VCaP (cell line): ENCODE data around the gene RAN.
"Not testable (repeated sequence)": the region's sequence is repeated elsewhere in the genome, so short reads cannot be mapped to it uniquely, and the experiment has no call there.

Source experiments
- H3K27ac ChIP-seq: fragments of 450-650 bp; 2 replicates; pipeline ENCODE4 v1.5.1; 2017
- CTCF ChIP-seq: fragments of 450-650 bp; conservative IDR thresholded peaks from 2 replicates; pipeline ENCODE4 v1.5.1; 2017; ENCODE audit warnings: mild to moderate bottlenecking, moderate library complexity

The RAN gene

DNA sequence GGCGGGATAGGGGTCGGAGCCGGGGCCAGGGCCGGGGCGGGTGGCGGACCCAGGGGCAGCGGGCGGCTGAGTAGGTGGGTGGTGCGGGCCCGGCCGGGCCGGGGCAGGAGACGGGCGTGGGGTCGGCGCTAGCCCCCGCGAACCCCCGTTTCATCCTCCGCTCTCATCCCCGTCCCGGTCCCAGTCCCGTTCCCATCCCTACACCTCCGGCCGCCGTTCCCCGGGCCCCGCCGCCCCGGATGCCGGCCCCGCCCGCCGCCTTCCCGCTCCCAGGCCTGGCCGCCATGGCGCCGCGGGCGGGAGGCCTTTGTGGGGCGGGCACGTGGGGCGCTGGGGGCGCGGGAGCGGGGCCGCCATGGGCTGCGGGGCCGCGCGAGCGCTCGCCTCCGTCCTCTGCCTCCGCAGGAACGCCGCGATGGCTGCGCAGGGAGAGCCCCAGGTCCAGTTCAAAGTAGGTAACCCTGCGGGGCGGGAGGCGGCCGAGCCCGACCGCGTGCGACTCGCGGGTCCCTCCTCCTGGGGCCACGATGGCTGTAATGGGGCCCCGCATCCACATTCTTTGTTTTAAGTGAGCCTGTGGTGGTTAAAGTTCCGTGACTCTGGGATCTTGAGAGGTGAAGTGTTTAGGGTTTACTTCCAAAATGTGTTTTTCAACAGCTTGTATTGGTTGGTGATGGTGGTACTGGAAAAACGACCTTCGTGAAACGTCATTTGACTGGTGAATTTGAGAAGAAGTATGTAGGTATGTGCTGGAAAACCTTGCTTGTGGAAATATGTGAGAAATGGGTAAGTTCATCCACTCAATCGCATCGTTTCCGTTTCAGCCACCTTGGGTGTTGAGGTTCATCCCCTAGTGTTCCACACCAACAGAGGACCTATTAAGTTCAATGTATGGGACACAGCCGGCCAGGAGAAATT, 572 bp downstream of the RAN start:
- no peak for TF ChIP-seq CTCF
- H3K27ac ChIP-seq: peak overlapping the region; percentile 97

- no peak for TF ChIP-seq CTCF
- peak overlapping the region; percentile 97 for H3K27ac ChIP-seq
Measured at GRCh38 chr12:130873106-130873795, 1.4 kb downstream of the RAN start.

DNA sequence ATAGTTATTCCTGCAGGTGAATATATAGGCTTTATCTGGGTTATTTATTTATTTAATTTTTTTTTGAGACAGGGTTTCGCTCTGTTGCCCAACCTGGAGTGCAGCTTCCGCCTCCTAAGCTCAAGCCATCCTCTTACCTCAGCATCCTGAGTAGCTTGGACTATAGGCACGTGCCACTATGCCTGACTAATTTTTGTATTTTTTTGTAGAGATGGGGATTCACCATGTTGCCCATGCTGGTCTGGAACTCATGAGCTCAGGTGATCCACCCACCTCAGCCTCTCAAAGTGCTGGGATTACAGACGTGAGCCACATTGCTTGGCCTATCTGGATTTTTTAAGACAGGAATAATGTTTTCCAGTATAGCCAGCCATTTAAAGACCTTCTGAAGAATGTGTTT, 2.0 kb downstream of the RAN start:
- TF ChIP-seq CTCF: no peak
- H3K27ac ChIP-seq: peak overlapping the region; percentile 97; the same call in 1 of the 2 replicates

DNA sequence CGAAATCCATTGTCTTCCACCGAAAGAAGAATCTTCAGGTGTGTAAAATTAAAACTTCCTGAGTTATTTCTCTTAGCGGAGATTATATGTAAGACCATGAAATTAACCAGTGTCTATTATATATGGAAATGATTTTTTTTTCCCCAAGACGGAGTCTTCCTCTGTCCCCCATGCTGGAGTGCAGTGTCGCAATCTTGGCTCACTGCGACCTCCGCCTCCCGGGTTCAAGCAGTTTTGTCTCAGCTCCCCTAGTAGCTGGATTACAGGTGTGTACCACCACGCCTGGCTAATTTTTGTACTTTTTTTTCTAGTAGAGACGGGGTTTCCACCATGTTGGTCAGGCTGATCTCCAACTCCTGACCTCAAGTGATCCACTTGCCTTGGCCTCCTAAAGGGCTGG, 2.8 kb downstream of the RAN start:
- peak overlapping the region; percentile 97; the same call in 1 of the 2 replicates for H3K27ac ChIP-seq
- no peak for TF ChIP-seq CTCF

DNA sequence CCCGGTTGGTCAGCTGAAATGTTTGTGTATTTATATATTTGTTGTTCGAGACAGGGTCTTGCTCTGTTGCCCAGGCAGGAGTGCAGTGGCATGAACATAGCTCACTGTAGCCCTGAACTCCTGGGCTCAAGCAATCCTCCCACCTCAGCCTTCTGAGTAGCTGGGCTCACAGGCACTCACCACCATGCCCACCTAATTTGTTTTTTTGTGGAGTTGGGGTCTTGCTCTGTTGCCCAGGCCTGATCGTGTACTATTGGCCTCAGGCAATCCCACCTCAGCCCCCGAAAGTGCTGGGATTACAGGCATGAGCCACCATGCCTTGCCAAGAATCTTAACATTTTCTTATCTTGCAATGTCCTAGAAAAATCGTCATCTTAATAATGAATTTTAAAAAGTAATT, 3.3 kb downstream of the RAN start:
- no peak for TF ChIP-seq CTCF
- H3K27ac ChIP-seq: no peak overlapping the region

DNA sequence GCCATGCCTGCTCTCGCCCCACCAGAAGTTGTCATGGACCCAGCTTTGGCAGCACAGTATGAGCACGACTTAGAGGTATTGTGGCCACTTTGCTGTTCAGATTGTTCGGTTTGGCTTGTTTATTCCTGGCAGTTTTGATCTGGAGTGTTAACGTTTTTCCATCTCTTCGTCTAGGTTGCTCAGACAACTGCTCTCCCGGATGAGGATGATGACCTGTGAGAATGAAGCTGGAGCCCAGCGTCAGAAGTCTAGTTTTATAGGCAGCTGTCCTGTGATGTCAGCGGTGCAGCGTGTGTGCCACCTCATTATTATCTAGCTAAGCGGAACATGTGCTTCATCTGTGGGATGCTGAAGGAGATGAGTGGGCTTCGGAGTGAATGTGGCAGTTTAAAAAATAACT, 3.8 kb downstream of the RAN start:
- not testable (repeated sequence) for H3K27ac ChIP-seq

DNA sequence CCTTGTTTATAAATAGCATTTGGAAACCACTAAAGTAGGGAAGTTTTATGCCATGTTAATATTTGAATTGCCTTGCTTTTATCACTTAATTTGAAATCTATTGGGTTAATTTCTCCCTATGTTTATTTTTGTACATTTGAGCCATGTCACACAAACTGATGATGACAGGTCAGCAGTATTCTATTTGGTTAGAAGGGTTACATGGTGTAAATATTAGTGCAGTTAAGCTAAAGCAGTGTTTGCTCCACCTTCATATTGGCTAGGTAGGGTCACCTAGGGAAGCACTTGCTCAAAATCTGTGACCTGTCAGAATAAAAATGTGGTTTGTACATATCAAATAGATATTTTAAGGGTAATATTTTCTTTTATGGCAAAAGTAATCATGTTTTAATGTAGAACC, 4.4 kb downstream of the RAN start:
- no peak for TF ChIP-seq CTCF
- H3K27ac ChIP-seq: no peak overlapping the region

DNA sequence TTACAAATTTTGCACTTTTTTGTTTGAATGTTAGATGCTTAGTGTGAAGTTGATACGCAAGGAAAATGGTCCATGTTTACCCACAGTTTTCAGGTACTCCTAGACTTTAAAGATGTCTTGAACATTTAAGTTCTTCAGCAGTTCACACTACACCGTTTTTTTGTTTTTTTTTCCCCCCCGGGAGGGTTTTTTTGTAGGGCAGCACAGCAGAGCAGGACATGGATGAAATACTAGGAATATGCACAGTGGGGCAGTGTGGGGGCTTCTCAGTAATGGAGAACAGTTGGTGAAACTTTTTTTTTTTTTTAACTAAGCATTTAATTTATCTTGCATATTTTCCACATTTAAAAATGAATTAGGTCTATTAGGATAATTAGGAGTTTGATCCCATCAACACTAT, 4.9 kb downstream of the RAN start:
- no peak for TF ChIP-seq CTCF
- H3K27ac ChIP-seq: no peak overlapping the region
